H7 (cell line): ENCODE measurements around the gene TBX2. TPM values are rescaled to one million over a fixed set of nuclear protein-coding genes. Genes with fewer than 3 reads are reported as not detected.
"Not testable (repeated sequence)": the region's sequence is repeated elsewhere in the genome, so short reads cannot be mapped to it uniquely, and the experiment has no call there.

Experiments used
- DNase-seq: peaks from one replicate; pipeline ENCODE4 v3.0.0; 2012
- H3K27me3 ChIP-seq: 2 replicates; pipeline ENCODE4 v1.6.0; 2011; ENCODE audit warnings: mild to moderate bottlenecking, low read length; ENCODE audit not compliant: control insufficient read depth, insufficient read depth
- H3K36me3 ChIP-seq: replicated peaks from 2 replicates; pipeline ENCODE4 v1.5.1; 2011; ENCODE audit warnings: low read length; ENCODE audit not compliant: control insufficient read depth, insufficient read depth
- H3K4me3 ChIP-seq: 2 replicates; pipeline ENCODE4 v1.5.1; 2011; ENCODE audit warnings: low read depth, mild to moderate bottlenecking, control low read depth, low read length, moderate library complexity; ENCODE audit not compliant: insufficient read depth
- total RNA-seq: library from RNA; depleted of rRNA; stranded (reverse); fragments of >200 nt; shearing (Covaris generic); gene quantifications from 2 replicates; pipeline ENCODE4 v1.2.3, GENCODE V29; 2014

The TBX2 gene
- total RNA-seq, 1 experiment from 2014 or later: not detected

DNA sequence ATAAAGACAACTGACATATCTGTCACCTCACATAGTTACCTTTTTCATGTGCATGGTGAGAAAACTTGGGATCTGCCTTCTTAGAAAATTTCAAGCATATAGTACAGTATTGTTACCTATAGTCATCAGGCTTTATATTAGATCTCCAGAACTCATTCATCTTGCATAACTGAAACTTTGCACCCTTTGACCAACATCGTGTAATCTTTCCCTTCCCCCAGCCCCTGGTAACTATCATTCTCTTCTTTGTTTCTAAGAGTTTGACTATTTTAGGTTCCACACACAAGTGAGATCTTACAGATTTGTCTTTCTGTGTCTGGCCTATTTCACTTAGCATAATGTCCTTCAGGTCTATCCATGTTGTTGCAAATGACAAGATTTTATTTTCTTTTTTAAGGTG is 29.6 kb downstream of the TBX2 start:
- H3K36me3 ChIP-seq: no peaks in the 10 kb centered on the region
- no peak for DNase-seq
- H3K4me3 ChIP-seq: no peak overlapping the region
- no peaks in the 10 kb centered on the region for H3K27me3 ChIP-seq

DNA sequence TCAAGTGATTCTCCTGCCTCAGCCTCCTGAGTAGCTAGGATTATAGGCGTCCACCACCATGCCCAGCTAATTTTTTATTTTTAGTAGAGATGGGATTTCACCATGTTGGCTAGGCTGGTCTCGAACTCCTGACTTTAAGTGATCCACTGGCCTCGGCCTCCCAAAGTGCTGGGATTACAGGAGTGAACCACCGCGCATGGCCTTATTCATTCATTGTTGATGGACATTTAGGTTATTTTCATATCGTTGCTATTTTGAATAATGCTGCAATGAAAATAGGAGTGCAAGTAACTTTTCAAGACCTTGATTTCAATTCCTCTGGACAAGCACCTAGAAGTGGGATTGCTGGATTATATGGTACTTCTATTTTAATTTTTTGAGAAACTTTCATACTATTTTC is 30.2 kb downstream of the TBX2 start:
- not testable (repeated sequence) for H3K4me3 ChIP-seq, DNase-seq, H3K36me3 ChIP-seq, H3K27me3 ChIP-seq

DNA sequence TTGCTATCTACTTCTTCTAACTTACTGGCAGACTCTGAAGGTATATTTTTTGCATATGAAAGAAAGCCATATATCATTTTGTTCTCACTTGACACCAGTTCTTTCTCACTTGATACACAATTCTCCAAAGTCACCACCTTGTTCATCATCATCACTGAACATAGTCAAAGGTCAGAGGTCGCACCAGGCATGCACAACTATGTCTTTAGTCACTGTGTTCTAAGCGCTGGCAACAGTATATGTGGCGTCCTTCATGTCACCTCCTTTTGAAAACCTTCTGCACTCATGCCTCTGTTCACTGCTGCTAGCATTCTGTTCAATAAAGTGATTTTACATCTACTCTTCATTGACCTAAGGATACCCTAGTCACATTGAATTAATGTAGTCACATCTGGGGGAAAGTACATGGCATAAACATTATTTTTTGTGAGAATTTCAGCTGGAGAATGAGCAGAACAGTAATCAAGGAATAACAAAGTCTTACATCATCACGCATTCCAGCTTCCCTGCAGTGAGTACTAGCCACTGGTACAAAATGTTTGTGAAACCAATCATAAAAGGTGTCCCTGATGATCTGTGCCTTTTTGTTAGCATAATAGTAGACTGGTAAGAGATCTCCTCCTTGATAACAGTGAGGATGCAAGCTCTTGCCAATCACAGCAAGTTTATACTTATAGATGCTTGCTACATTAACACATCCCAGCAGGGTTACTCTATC is 32.1 kb downstream of the TBX2 start:
- DNase-seq: no peak
- Histone ChIP-seq H3K27me3 (no peaks in the 10 kb centered on the region), H3K36me3 (no peaks in the 10 kb centered on the region), H3K4me3 (no peak overlapping the region)

DNA sequence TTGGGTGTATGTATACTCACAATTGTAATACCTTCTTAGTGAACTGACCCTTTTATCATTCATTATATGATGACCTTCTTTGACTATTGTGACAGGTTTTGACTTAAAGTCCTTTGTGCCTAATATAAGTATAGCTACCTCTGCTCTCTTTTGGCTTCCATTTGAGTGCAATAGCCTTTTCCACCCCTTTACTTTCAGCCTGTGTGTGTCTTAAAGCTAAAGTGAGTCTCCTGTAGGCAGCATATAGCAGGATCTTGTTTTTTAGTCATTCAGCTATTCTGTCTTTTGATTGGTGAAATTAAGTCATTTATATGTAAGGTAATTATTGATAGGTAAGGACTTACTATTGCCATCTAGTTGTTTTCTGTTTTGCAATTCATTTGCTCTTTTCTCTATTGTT is 36.6 kb downstream of the TBX2 start:
- H3K36me3 ChIP-seq: no peaks in the 10 kb centered on the region
- H3K4me3 ChIP-seq: no peak overlapping the region
- DNase-seq: no peak
- H3K27me3 ChIP-seq: no peaks in the 10 kb centered on the region

- Histone ChIP-seq H3K4me3 (no peak overlapping the region), H3K36me3 (no peaks in the 10 kb centered on the region), H3K27me3 (no peaks in the 10 kb centered on the region)
- DNase-seq: no peak
Measured at GRCh38 chr17:61436995-61437704, 37.5 kb downstream of the TBX2 start.

DNA sequence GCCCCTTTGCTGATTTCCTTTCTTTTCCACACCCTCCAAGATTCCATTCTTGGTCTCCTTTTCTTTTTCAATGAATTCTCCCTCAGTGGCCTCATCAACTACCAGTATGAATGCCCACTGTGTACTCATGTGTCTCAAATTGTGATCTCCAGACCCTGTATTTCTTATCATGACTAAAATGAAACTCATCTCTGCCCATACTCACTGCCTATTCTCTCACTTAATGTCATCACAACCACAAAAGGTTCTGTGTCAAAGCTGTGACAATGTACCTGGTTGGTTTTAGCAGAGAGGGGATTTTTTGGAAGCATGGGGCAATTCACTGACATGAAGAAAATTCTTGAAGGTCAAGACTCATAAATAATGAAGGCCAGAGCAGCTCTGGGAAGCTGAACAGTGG is 41.1 kb downstream of the TBX2 start:
- DNase-seq: no peak
- no peak overlapping the region for H3K4me3 ChIP-seq
- H3K36me3 ChIP-seq: no peaks in the 10 kb centered on the region
- H3K27me3 ChIP-seq: peaks cover 3% of the 10 kb centered on the region

DNA sequence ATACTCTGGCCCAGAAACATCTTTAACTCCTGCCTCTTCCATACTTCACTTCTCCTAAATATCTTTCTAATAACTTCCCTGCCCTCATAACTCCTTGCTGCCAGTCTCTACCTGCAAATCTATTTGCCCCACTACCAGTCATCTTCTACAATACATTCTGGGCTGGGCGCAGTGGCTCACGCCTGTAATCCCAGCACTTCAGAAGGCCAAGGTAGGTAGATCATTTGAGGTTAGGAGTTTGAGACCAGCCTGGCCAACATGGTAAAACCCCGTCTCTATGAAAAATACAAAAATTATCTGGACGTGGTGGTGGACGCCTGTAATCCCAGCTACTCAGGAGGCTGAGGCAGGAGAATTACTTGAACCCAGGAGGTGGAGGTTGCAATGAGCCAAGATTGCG is 41.9 kb downstream of the TBX2 start:
- H3K4me3 ChIP-seq, H3K27me3 ChIP-seq, DNase-seq: not testable (repeated sequence)

GRCh38 chr17:61442136-61442775 is 42.6 kb downstream of the TBX2 start:
- Histone ChIP-seq H3K4me3 (no peak overlapping the region), H3K36me3 (no peaks in the 10 kb centered on the region), H3K27me3 (peaks cover 4% of the 10 kb centered on the region)
- no peak for DNase-seq

More for the DNA sequence above, 41.9 kb downstream of the TBX2 start:
- H3K36me3 ChIP-seq: not testable (repeated sequence)

GRCh38 chr17:61442878-61443474 is 43.3 kb downstream of the TBX2 start:
- Histone ChIP-seq H3K27me3 (peaks cover 5% of the 10 kb centered on the region), H3K36me3 (no peaks in the 10 kb centered on the region), H3K4me3 (no peak overlapping the region)
- DNase-seq: no peak

DNA sequence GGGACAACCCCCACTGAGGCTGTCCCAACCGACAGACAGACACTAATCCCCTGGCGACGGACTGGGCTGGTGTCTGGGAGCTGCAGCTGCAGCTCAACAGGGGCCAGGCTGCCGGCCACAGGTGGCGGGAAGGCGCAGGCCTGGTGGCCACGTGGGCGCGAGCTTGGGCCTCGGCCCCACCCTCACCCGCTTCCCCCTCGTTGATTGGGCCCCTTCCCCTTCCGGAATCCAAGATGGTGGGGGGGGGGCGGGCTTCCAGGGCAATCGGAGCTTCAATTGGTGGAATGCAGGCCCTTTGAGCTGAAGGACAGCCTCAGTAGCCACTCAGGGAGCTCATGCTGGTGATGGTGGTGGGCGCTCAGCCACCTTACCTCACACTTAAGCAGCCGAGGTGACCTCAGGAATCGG is 43.8 kb downstream of the TBX2 start:
- Histone ChIP-seq H3K27me3 (peaks cover 9% of the 10 kb centered on the region), H3K36me3 (no peaks in the 10 kb centered on the region), H3K4me3 (no peak overlapping the region)
- peak; percentile 85 for DNase-seq

- DNase-seq: no peak
- Histone ChIP-seq H3K4me3 (no peak overlapping the region), H3K27me3 (peaks cover 10% of the 10 kb centered on the region), H3K36me3 (no peaks in the 10 kb centered on the region)
Measured at GRCh38 chr17:61444075-61444474, 44.4 kb downstream of the TBX2 start.

DNA sequence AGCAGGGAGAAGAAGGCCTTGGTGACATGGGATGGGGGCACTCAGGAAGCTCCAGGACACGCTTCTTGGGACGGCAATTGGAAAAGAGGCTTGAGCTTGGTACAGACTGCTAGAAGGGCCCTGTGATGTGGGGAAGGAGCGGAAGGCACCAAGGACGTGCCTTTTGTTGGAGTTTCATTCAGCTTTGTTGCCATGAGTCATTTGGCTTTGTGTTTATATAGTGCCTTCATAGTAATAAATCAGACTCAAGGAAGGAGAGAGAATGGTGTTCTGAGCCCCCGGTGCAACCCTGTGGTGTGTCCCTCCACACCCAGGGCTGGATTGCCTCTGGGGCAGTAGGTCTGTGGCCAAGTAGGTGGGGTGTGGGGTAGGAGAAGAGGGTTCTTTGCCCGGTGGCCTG is 45.2 kb downstream of the TBX2 start:
- no peak for DNase-seq

DNA sequence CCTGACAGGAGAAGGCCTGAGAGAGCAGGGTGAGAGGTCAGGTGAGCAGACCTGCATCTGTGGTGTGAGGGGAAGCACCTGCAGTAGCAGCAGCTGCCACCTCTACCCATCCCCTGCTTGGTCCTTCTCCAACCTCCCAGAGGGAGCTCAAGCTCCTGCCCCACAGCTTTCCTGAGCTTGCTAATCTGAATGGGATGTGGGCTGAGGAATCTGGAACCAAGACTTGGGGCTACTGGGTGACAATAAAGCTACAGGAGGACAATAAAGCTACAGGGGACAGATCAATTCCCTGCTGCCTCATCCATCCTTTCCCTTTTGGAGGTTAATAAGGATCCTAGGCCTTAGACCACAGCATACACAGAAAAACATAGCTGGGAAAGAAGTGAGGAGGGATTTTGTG is 47.7 kb downstream of the TBX2 start:
- no peak for DNase-seq
- Histone ChIP-seq H3K36me3 (no peaks in the 10 kb centered on the region), H3K27me3 (peaks cover 39% of the 10 kb centered on the region), H3K4me3 (no peak overlapping the region)

More for the DNA sequence above, 45.2 kb downstream of the TBX2 start:
- H3K36me3 ChIP-seq: no peaks in the 10 kb centered on the region
- no peak overlapping the region for H3K4me3 ChIP-seq
- peaks cover 14% of the 10 kb centered on the region for H3K27me3 ChIP-seq

DNA sequence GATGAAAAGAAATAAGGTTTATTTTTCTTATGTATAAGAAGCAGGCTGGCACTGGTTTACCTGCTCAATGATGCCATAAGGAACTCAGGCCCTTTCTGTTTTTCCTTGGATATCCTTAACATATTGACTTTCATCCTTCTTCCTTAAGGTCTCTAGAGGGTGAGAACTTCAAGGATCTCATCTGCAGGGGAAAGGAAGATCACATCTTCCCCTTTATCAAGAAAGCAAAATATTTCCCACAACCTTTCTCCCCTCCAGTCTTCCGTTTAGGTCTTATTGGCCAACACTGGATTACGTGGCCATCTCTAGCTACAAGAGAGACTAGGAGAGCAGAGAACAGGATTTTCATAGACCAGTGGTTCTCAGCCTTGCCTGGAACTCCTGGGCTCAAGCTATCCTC is 48.4 kb downstream of the TBX2 start:
- peaks cover 46% of the 10 kb centered on the region for H3K27me3 ChIP-seq

GRCh38 chr17:61449140-61449539 is 49.5 kb downstream of the TBX2 start:
- not testable (repeated sequence) for DNase-seq, H3K36me3 ChIP-seq, H3K4me3 ChIP-seq
- H3K27me3 ChIP-seq: peaks cover 57% of the 10 kb centered on the region

More for the DNA sequence above, 48.4 kb downstream of the TBX2 start:
- DNase-seq: no peak
- Histone ChIP-seq H3K4me3 (no peak overlapping the region), H3K36me3 (no peaks in the 10 kb centered on the region)
